HG03135 (cell line): Measurements from ENCODE around the gene C1D.
"Not testable (repeated sequence)": the region's sequence is repeated elsewhere in the genome, so short reads cannot be mapped to it uniquely, and the experiment has no call there.

Source experiments
- ATAC-seq: cut with Tn5 transposase; IDR thresholded peaks from one replicate; pipeline ENCODE4 v1.9.1; 2021; ENCODE audit warnings: mild to moderate bottlenecking, moderate library complexity; ENCODE audit not compliant: unreplicated experiment

The C1D gene

GRCh38 chr2:68009526-68009925 is 53.3 kb downstream of the C1D start:
- ATAC-seq, result no peak

GRCh38 chr2:68000170-68000825 is 62.5 kb downstream of the C1D start:
- ATAC-seq, result no peak

- no peak for ATAC-seq
Measured at GRCh38 chr2:67999332-67999731, 63.5 kb downstream of the C1D start.

GRCh38 chr2:67997903-67998302 is 64.9 kb downstream of the C1D start:
- no peak for ATAC-seq

- no peak for ATAC-seq
Measured at GRCh38 chr2:67997528-67997900, 65.3 kb downstream of the C1D start.

- ATAC-seq, result no peak
Measured at GRCh38 chr2:67996772-67997527, 65.9 kb downstream of the C1D start.

GRCh38 chr2:67994716-67995115 is 68.1 kb downstream of the C1D start:
- ATAC-seq, result no peak

- ATAC-seq, result not testable (repeated sequence)
Measured at GRCh38 chr2:67994069-67994468, 68.7 kb downstream of the C1D start.

GRCh38 chr2:67993329-67993728 is 69.5 kb downstream of the C1D start:
- ATAC-seq, result no peak

GRCh38 chr2:67991456-67991855 is 71.3 kb downstream of the C1D start:
- no peak for ATAC-seq
